ENCODE measurements around the gene HIVEP2.

HIVEP2 gene

DNA sequence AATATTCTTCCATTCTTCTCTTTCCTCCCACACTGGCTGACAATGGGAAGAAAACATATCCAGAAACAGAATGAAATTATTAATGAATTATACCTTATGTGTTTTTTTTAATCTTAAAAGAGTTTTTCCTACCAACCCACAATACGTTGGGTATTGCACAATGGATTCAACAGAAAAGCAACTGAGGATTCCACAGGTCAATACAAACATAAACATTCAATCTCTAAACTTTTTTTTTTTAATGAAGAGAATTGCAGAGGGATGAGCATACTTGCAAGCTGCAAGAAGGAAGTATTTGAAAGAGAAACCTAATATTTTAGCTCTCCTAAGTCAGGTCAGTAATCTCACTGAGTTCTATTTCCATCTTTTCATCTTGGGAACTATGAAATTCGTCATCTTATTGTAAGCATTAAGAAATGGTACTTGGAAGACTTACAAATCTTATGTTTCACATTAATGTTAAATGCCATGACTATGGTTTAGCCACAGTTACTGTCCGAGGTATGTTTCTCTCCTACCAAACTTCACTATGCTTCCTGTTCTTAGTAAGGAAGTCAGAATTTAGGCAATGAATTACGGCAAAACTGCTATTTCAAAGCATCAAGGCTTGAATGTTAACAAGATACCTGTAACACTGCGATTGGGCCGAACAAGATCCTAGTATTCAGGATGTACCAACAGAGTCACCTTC is 100.8 kb downstream of the HIVEP2 start:
- Histone ChIP-seq H3K27me3 (no peaks in the 10 kb centered on the region), H3K9me3 (no peaks in the 10 kb centered on the region), H3K27ac (no peak overlapping the region), H3K36me3 (no peaks in the 10 kb centered on the region), H3K4me1 (peaks cover 0 to 79% (median 41%) of the 10 kb centered on the region in 4 donors), H3K4me3 (no peak overlapping the region)
- DNase-seq: no peak
- TF ChIP-seq, protein P1, sequence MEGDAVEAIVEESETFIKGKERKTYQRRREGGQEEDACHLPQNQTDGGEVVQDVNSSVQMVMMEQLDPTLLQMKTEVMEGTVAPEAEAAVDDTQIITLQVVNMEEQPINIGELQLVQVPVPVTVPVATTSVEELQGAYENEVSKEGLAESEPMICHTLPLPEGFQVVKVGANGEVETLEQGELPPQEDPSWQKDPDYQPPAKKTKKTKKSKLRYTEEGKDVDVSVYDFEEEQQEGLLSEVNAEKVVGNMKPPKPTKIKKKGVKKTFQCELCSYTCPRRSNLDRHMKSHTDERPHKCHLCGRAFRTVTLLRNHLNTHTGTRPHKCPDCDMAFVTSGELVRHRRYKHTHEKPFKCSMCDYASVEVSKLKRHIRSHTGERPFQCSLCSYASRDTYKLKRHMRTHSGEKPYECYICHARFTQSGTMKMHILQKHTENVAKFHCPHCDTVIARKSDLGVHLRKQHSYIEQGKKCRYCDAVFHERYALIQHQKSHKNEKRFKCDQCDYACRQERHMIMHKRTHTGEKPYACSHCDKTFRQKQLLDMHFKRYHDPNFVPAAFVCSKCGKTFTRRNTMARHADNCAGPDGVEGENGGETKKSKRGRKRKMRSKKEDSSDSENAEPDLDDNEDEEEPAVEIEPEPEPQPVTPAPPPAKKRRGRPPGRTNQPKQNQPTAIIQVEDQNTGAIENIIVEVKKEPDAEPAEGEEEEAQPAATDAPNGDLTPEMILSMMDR (IDR thresholded peaks at IDR 0.05): no peak
- intact Hi-C loops (cut with DNase I; ENCODE audit: low total_unique reads): no loop called here

DNA sequence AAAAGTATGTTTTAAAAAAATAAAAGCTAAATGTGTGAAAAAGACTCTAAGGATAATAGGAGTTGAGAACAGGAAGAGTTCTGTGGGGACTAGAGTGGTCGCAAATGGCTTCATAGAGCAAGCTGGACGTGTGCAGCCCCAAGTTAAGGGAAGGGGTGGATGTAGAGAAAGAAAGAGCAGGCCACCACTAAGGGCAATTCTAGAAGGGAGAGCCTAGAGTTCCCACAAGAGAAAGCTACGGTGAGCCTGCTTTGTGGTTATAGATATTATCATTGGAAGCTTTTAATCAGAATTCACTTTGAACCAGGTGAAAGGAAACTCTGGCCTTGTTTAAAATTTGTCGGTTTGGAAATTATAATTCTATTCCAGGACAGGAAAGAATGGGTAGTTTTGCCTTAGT is 101.6 kb downstream of the HIVEP2 start:
- Histone ChIP-seq H3K4me3 (no peak overlapping the region), H3K9me3 (no peaks in the 10 kb centered on the region), H3K4me1 (peaks cover 0 to 70% (median 36%) of the 10 kb centered on the region in 4 donors), H3K27ac (peak overlapping the region in 1 of 2 donors; percentile 42), H3K27me3 (no peaks in the 10 kb centered on the region), H3K36me3 (no peaks in the 10 kb centered on the region)
- intact Hi-C loops (cut with DNase I; ENCODE audit: low total_unique reads): no loop called here
- no peak for DNase-seq
- TF ChIP-seq, protein P1 (IDR thresholded peaks at IDR 0.05): no peak

DNA sequence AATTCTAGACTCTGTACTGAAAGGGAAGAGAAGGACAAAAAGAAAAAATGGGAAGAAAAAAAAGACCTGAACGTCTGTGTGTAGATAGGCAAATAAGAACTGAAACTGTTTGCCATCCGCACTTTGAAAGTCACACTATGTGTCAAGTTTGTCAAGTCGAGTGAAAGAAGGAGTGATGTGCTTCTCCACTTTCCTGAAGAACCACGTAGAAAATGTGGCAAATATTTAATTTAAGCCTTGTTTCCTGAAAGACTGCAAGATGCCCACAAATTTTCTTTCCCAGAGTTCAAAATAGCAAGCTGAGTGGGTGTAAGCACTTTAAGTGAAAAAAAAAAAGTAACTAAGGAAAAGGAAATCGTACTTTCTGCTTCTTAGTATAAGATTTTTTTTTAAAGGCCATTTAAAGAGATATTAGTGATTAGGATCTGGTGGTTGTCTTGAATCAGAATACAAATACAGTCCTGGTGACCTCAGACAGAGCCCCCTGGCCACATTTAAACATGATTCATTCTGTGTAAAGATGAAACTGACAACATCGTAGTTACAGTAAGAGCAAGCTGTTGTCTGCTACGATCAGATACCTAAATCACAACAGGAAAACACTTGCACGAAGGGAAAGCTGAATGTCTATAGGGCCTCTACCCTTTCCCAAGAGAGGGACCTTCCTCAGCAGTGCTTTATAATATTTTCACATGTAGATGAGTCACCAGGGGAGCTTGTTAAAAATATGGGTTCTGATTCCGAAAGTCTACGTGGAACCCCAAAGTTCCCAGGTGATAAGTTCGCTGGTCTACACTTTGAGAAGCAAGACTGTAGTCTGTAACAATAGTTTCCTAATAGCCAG is 102.3 kb downstream of the HIVEP2 start:
- Histone ChIP-seq H3K9me3 (no peaks in the 10 kb centered on the region), H3K4me1 (peaks cover 0 to 66% (median 32%) of the 10 kb centered on the region in 4 donors), H3K4me3 (peak overlapping the region; percentile 13 to 17), H3K27ac (peak overlapping the region; percentile 34 to 42), H3K36me3 (no peaks in the 10 kb centered on the region), H3K27me3 (no peaks in the 10 kb centered on the region)
- no peak for DNase-seq
- TF ChIP-seq, protein P1 (IDR thresholded peaks at IDR 0.05): no peak
- intact Hi-C loops (cut with DNase I; ENCODE audit: low total_unique reads): no loop called here

DNA sequence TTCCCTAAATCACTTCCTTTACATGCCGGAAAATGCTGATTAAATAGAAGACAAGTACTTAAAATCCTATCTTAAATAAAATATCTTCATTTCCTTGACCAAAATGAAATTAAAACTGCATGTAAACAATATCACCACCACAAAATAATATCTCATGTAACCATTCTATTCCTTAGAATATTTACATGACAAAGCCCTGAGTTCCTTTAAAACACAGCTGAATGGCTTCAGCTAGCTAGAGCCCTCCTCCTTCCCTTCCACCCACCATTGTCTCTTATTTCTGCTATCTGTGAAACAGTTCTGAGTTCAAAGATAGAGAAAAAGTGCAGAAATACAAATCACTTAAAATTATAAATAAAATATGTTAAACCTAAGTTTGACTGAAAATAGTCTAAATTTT is 103.1 kb downstream of the HIVEP2 start:
- no peaks in the 10 kb centered on the region for H3K9me3 ChIP-seq
- no peaks in the 10 kb centered on the region for H3K36me3 ChIP-seq
- TF ChIP-seq, protein P1 (IDR thresholded peaks at IDR 0.05): no peak
- H3K27ac ChIP-seq: peak overlapping the region; percentile 34 to 42
- peak overlapping the region; percentile 13 to 17 for H3K4me3 ChIP-seq
- intact Hi-C loops (cut with DNase I; ENCODE audit: low total_unique reads): no loop called here
- H3K27me3 ChIP-seq: no peaks in the 10 kb centered on the region
- DNase-seq: no peak
- peaks cover 0 to 64% (median 28%) of the 10 kb centered on the region in 4 donors for H3K4me1 ChIP-seq

DNA sequence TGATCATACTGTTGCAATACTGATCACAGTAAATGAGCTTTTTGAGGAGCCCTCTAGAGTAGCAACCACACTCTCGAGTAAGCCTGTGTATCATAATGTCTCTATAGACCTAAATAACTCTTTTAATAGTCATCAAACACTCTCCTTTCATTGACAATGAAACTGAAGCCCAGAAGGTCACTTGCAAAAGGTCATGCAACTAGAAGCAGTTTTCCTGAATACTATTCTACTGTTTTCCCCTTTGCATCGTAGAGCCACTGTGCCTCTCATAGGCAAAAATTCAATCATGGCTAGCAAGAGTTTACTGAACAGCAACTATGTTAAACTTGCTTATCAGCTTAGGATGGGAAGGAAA is 105.3 kb downstream of the HIVEP2 start:
- TF ChIP-seq, protein P1 (IDR thresholded peaks at IDR 0.05): no peak

More for the DNA sequence above, 105.3 kb downstream of the HIVEP2 start:
- no peak overlapping the region for H3K4me3 ChIP-seq
- H3K27me3 ChIP-seq: no peaks in the 10 kb centered on the region
- intact Hi-C loops (cut with DNase I; ENCODE audit: low total_unique reads): no loop called here
- peaks cover 0 to 52% (median 6%) of the 10 kb centered on the region in 4 donors for H3K4me1 ChIP-seq
- no peak for DNase-seq
- H3K36me3 ChIP-seq: no peaks in the 10 kb centered on the region
- no peaks in the 10 kb centered on the region for H3K9me3 ChIP-seq
- no peak overlapping the region for H3K27ac ChIP-seq

Measured in tibial artery (tissue), 4 donors.